Measurements from ENCODE around the gene IKBIP.
"Not testable (repeated sequence)": the region's sequence is repeated elsewhere in the genome, so short reads cannot be mapped to it uniquely, and the experiment has no call there.

Gene IKBIP

DNA sequence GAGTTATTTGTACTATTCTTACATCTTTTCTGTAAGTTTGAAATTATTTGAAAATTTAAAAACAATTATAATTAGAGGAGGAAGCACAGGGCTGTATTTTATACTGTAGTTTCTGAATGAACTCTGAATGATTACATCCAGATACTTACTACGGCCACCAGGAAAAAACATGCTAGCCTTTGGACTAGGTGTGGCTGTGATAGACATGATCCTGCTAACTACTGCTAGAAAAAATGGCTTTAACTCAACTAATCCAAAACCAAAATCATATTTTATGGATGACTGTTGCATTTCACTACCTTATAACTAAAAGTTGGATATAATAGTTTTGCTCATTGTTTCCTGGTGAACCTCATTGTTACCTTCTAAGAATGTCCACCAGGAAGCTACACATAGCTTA, 66.2 kb downstream of the IKBIP start:
- DNase-seq (ENCODE audit: low spot score), result no peak
- FAIRE-seq, result no peak

DNA sequence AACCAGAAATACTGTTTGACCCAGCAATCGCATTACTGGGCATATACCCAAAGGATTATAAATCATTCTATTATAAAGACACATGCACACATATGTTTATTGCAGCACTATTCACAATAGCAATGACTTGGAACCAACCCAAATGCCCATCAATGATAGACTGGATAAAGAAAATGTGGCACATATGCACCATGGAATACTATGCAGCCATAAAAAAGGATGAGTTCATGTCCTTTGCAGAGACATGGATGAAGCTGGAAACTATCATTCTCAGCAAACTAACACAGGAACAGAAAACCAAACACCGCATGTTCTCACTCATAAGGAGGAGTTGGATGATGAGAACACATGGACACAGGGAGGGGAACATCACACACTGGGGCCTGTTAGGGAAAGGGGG, 67.8 kb downstream of the IKBIP start:
- DNase-seq (ENCODE audit: low spot score); FAIRE-seq: not testable (repeated sequence)

GRCh38 chr12:98575013-98575412, 69.6 kb downstream of the IKBIP start:
- FAIRE-seq (no peak), DNase-seq (ENCODE audit: low spot score) (no peak)
